NCI-H524 treated with DMSO at 0.1 percent for 48 hours (cell line): ENCODE data around the gene TUBB2A.
A peak's percentile ranks its signal among the peaks of the same experiment; 100 is the strongest.

Experiments used
- DNase-seq: peaks from one replicate; lab custom pipeline; 2025; lab: John Stamatoyannopoulos, UW

TUBB2A gene

GRCh38 chr6:3118353-3119039, 38.8 kb downstream of the TUBB2A start, which contains the start of gene BPHL:
Gene BPHL (plus strand): TSS chr6:3118711. CDS start chr6:3118741, 30 bp downstream.
- DNase-seq = peak; percentile 74

- DNase-seq = no peak
These were observed 39.4 kb downstream of the TUBB2A start for GRCh38 chr6:3117912-3118352.

- no peak for DNase-seq
These were observed 43.0 kb downstream of the TUBB2A start for GRCh38 chr6:3114377-3114776.

- no peak for DNase-seq
These were observed 47.6 kb downstream of the TUBB2A start for GRCh38 chr6:3109761-3110160.

GRCh38 chr6:3108746-3109414, 48.5 kb downstream of the TUBB2A start:
- DNase-seq = no peak
